Upper lobe of left lung (tissue), 4 donors: ENCODE measurements around the gene CELA2B.

Experiments used
- CTCF ChIP-seq, 6 experiments: fragments of 450-650 bp in 4 of 6; fragments of 200-600 bp in 2 of 6; sonication (generic) in 2 of 6; IDR thresholded peaks; one replicate each; pipeline ENCODE4 v1.5.1; 2016 to 2019; ENCODE audit warnings: antibody characterized with exemption in 6 of 6
- EP300 ChIP-seq, 4 donors: sonication (generic); formaldehyde crosslinking; IDR thresholded peaks; one replicate each; pipeline ENCODE4 v1.5.1; 2017; ENCODE audit warnings: antibody characterized with exemption in 4 of 4, control low read depth in 2 of 4
- POLR2A ChIP-seq, 4 donors: fragments of 450-650 bp; IDR thresholded peaks; one replicate each; pipeline ENCODE4 v1.5.1; 2016 to 2017; ENCODE audit warnings: antibody characterized with exemption in 4 of 4, mild to moderate bottlenecking in 2 of 4
- POLR2AphosphoS5 ChIP-seq, 2 donors: sonication (generic); formaldehyde crosslinking; IDR thresholded peaks; one replicate each; pipeline ENCODE4 v1.5.1; 2017; ENCODE audit warnings: antibody characterized with exemption in 2 of 2

- no peak for TF ChIP-seq POLR2A (IDR thresholded peaks at IDR 0.05)
- TF ChIP-seq CTCF (IDR thresholded peaks at IDR 0.05), result no peak
- no peak for TF ChIP-seq EP300 (IDR thresholded peaks at IDR 0.05)
- TF ChIP-seq POLR2AphosphoS5 (IDR thresholded peaks at IDR 0.05), result no peak
These were observed 31.4 kb downstream of the CELA2B start for GRCh38 chr1:15507278-15507677.
